GM21390 (cell line): Measurements from ENCODE around the gene MAS1.

Source experiments
- ATAC-seq: cut with Tn5 transposase; IDR thresholded peaks from one replicate; pipeline ENCODE4 v1.9.1; 2021; ENCODE audit not compliant: unreplicated experiment

MAS1 gene

GRCh38 chr6:159879856-159880255, 10.9 kb upstream of the MAS1 start:
- ATAC-seq, result no peak

- no peak for ATAC-seq
Observed at GRCh38 chr6:159880412-159880975, 10.3 kb upstream of the MAS1 start.

- ATAC-seq, result no peak
Observed at GRCh38 chr6:159884720-159885119, 6.1 kb upstream of the MAS1 start.

- ATAC-seq, result no peak
Observed at GRCh38 chr6:159886270-159886669, 4.5 kb upstream of the MAS1 start.

- no peak for ATAC-seq
Observed at GRCh38 chr6:159887146-159887545, 3.6 kb upstream of the MAS1 start.

GRCh38 chr6:159887761-159888160, 3.0 kb upstream of the MAS1 start:
- ATAC-seq, result no peak

GRCh38 chr6:159890201-159890600, 587 bp upstream of the MAS1 start:
- no peak for ATAC-seq

- ATAC-seq, result no peak
Observed at GRCh38 chr6:159892053-159892452, 1.3 kb downstream of the MAS1 start.

- ATAC-seq, result no peak
Observed at GRCh38 chr6:159893064-159893463, 2.3 kb downstream of the MAS1 start.

GRCh38 chr6:159894991-159895390, 4.2 kb downstream of the MAS1 start:
- ATAC-seq, result no peak

GRCh38 chr6:159897603-159898002, 6.8 kb downstream of the MAS1 start:
- ATAC-seq, result no peak

GRCh38 chr6:159898519-159898918, 7.7 kb downstream of the MAS1 start:
- ATAC-seq, result no peak

GRCh38 chr6:159899994-159900745, 9.4 kb downstream of the MAS1 start:
- ATAC-seq, result no peak

GRCh38 chr6:159902620-159903019, 11.8 kb downstream of the MAS1 start:
- ATAC-seq, result no peak

GRCh38 chr6:159904497-159904911, 13.7 kb downstream of the MAS1 start:
- ATAC-seq, result no peak

GRCh38 chr6:159906400-159906799, 15.6 kb downstream of the MAS1 start:
- no peak for ATAC-seq

GRCh38 chr6:159908535-159908934, 17.7 kb downstream of the MAS1 start:
- no peak for ATAC-seq

GRCh38 chr6:159908979-159909378, 18.2 kb downstream of the MAS1 start:
- no peak for ATAC-seq

GRCh38 chr6:159910342-159910741, 19.6 kb downstream of the MAS1 start:
- ATAC-seq, result no peak

- ATAC-seq, result no peak
Observed at GRCh38 chr6:159913375-159913774, 22.6 kb downstream of the MAS1 start.

GRCh38 chr6:159913862-159914564, 23.2 kb downstream of the MAS1 start:
- ATAC-seq, result no peak

- no peak for ATAC-seq
Observed at GRCh38 chr6:159914565-159914923, 23.8 kb downstream of the MAS1 start.
